HG03060 (cell line): ENCODE results near the gene YOD1.

Source experiments
- ATAC-seq: cut with Tn5 transposase; IDR thresholded peaks from one replicate; pipeline ENCODE4 v1.9.1; 2021; ENCODE audit warnings: low read depth, moderate number of reproducible peaks; ENCODE audit not compliant: unreplicated experiment

The YOD1 gene

DNA sequence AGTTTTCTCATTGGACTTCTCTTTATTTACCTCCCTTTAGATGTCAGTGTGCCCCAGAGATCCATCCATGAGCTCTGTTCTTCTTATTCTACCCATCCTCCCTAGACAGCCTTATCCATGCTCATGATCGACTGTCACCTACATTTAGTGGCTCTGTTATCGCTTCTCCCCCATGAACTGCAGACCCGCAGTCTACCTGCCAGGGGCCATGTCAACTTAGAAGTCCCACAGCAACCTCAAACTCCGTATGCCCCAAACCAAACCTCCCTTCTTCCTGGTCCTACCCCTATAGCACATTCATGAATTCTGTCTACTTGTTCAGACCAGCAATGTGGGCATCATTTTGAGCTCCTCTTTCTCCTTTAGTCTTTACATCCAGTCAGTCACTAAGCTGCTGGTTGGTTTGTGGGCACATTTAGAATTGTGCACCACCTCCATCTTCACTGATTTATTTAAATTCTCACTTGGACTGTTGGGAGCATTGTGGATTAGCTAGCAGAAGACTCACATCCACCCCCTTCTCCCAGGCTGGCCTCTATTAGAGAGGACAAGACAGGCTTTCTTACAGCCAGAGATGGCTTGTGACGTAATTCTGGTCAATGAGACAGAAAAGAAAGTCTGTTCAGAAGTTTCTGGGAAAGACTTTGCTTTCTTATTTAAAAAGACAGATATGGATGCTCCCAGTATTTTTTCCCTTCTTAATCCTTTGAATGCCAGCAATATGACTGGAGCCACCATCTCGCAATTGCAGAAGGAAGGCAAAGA lies 37.5 kb downstream of the YOD1 start:
- ATAC-seq, result no peak

- no peak for ATAC-seq
Measured at GRCh38 chr1:207010726-207011125, 40.3 kb downstream of the YOD1 start.

- ATAC-seq, result no peak
Measured at GRCh38 chr1:207009945-207010344, 41.1 kb downstream of the YOD1 start.

- ATAC-seq, result no peak
Measured at GRCh38 chr1:207009182-207009850, 41.7 kb downstream of the YOD1 start.

DNA sequence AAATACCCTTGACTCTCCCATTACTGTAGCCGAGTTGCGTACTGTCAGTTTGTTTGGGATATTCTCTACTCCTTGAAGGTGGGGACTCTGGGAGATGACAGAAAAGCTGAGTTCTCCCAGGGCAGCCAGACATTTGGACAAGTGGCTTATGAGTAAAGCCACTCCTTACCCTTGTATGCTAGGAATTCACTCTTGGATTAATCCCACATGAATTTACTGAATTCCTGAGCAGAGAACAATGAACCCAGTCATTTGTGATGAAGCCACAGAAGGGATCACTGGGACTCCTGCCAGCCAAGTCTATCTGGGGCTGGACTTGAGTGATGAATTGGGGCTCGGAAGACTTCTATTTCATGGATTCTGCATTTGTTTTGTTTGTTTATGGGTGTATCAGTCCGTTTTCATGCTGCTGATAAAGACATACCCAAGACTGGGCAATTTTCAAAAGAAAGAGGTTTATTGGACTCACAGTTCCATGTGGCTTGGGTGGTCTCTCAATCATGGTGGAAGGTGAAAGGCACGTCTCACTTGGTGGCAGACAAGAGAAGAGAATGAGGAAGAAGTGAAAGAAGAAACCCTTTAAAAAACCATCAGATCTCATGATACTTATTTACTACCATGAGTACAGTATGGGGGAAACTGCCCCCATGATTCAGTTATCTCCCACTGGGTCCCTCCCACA lies 43.5 kb downstream of the YOD1 start:
- no peak for ATAC-seq

GRCh38 chr1:207006914-207007313 lies 44.1 kb downstream of the YOD1 start:
- ATAC-seq, result no peak

DNA sequence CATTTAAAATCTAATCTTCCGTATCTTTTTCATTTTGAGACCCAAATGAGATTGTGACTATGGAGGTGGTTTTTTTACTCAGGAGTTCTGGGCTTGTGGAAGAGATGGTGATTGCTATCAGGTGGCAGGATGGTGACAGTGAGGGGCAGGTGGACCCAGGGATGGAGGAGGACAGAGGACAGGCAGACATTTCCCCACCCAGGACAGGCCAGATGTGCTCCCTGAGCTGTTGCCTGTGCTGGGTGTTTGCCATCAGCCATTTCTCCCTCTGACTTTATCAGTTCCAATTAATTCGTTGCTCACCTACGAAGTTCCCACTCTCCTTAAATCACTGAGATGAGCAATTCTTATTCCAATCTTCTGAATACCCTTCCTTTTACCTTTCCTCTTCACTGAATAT lies 44.9 kb downstream of the YOD1 start:
- no peak for ATAC-seq

DNA sequence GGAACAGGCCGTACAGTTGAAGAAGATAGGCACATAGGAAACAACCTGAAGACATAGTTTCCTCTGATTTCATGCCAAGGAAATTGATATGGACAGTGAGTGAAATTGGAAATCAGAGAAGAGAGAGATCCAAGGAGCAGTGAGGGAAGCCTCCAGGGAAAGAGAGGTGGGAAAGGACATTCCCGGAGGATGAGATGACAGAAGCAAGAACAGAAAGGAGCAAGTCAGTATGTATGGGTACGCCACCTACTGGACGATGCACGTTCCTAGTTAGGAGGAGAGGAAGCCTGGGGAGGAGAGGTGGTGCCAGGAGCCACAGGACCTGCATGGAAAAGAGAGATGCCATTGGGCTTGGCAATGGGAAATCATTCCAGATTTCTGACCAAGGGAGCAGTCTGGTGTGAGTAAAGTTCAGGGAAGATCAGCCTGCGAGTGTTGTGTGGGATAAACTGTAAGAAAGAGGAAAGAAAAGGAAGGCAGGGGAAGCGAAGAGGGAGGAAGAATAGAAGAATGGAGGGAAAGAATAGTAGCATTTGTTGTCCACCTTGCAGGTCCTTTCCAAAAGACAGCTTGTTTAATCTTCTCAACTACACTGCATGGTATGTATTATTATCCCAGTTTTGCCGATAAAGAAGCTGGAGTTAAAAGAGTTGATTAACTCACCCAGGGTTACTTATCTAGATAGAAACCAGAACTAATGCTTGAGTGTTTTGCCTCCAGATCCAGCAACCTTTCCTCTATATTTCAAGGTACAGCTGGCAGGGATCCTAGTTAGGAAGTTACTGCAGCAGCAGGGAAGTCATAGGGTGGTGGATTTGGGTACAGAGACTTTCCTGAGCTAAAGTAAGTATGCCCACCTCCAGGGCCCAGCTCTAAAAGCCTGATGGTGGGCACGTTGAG lies 45.8 kb downstream of the YOD1 start:
- ATAC-seq, result no peak

DNA sequence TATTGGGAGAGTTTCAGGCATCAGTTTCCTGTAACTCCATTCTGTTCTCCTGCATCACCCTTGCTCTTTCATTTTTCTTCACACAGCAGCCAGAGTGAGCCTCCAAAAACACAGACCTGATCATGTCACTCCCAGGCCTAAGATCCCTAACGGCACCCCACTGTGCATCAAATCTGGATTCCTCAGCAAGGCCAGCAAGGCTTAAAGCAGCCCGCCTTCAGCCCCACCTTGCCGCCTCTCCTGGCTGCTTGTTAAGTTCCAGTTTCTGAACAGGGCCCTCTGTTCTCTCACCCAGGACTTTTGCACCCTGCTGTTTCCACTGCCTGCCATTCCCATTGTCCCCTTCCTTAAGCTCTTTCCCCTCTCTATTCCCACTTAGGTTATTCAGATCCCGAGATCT lies 47.8 kb downstream of the YOD1 start:
- ATAC-seq, result no peak

DNA sequence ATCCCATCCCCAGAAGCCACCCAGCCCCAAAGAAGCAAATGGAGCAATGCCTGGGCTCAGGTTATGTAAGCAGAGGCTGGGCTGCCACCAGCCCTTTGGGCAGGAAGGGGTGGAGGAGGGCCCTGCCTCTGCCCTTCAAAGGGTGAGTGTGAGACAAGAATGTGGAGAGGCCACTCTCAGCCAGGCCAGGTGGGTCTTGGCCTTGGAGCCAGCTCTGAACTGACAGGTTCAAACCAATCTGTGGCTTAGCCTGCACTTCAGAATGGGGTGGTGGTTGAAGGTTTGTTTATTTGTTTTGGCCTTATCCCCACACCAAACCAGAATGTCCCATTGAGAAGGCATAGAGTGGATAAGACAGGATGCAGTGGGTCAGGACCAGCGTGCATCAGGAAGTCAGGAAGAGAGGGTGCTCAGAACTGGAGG lies 48.3 kb downstream of the YOD1 start:
- ATAC-seq, result no peak

GRCh38 chr1:207001492-207002245 lies 49.3 kb downstream of the YOD1 start:
- ATAC-seq, result no peak

DNA sequence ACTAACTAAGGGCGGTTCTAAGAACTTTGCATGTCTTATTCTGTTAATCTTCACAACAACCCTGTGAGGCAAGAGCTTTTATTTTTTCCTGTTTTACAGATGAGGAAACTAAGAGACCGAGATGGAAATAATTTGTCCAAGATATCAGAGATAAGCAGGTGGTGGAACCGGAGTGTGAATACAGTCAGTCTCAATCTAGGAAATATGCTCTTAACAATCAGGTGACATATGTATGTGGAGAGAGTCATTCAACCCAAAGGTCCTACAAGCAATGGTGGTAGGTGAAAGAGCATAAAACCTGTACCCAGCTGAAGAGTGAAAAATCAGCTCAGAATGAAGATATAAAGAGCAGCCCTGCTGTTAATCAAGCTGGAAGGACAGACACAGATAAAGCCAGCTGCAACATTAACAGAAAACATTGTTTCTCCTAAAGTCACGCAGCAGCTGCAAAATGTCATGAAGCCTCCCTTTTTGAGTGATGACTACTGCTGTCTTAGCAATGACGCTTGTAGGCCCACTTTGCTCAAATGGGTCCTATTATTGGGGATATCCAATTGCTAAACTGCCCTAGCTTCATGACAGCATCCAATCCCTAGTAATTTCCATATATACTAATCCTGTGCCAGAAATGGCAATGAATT lies 50.2 kb downstream of the YOD1 start:
- no peak for ATAC-seq

- no peak for ATAC-seq
Measured at GRCh38 chr1:206998816-206999215, 52.2 kb downstream of the YOD1 start.
